K562 (cell line): Measurements from ENCODE around the gene CYFIP2. TPM values are rescaled to one million over a fixed set of nuclear protein-coding genes. Genes with fewer than 3 reads are reported as not detected.

Source experiments
- CC2D1A ChIP-seq: fragments of 450-650 bp; IDR thresholded peaks from 2 replicates; pipeline ENCODE4 v1.6.1; 2017; ENCODE audit warnings: mild to moderate bottlenecking
- HMBOX1 ChIP-seq: sonication (generic); IDR thresholded peaks from 2 replicates; pipeline ENCODE4 v1.6.1; 2016
- SAFB2 ChIP-seq: fragments of 200-400 bp; formaldehyde crosslinking; IDR thresholded peaks from 2 replicates; pipeline ENCODE4 v1.6.1; 2018; ENCODE audit warnings: borderline replicate concordance, low read length, low read depth, moderate library complexity; ENCODE audit not compliant: severe bottlenecking
- THAP12 ChIP-seq: fragments of 250-450 bp; sonication (Bioruptor Pico); IDR thresholded peaks from 2 replicates; pipeline ENCODE4 v1.9.0; 2021; ENCODE audit warnings: mild to moderate bottlenecking, inconsistent platforms
- THRA ChIP-seq: fragments of 450-650 bp; IDR thresholded peaks from 2 replicates; pipeline ENCODE4 v1.6.1; 2017; ENCODE audit warnings: mild to moderate bottlenecking, moderate library complexity
- polyA plus RNA-seq, 8 experiments: library from polyadenylated mRNA; depleted of rRNA in 4 of 8; stranded (reverse) in 5 of 8; unstranded in 3 of 8; fragments of >200 nt; fragmentation: Nextera tagmentation in 2 of 8; fragmentation: Illumina TruSeq in 1 of 8; extraction: Ambion mirVana in 2 of 8; extraction: Trizol in 1 of 8; gene quantifications; 2 replicates each; pipeline versions ENCODE4 v1.2.1 to v1.2.3, GENCODE V29; 2011 to 2014; ENCODE audit warnings: inconsistent platforms in 1 of 8, missing spikeins in 1 of 8
- total RNA-seq, 7 experiments: library from RNA; depleted of rRNA in 6 of 7; stranded (reverse); fragments of >200 nt in 6 of 7; fragmentation: Illumina TruSeq in 2 of 7; extraction: Trizol in 2 of 7; gene quantifications; 2 replicates each; pipeline versions ENCODE4 v1.2.1 to v1.2.3, GENCODE V29; 2011 to 2021; ENCODE audit warnings: low replicate concordance in 1 of 7

CYFIP2 gene
- total and polyA plus RNA-seq, 9 of the 15 experiments (the other 6 are each of a cell fraction or from before 2014, with no cell fraction given), result 0.76 to 2.9 (median 1.4) TPM; not detected in 1

GRCh38 chr5:157221959-157222358 is 44.0 kb upstream of the CYFIP2 start (continued):
- TF ChIP-seq HMBOX1 (no peak), SAFB2 (no peak), CC2D1A (no peak), THRA (no peak), THAP12 (CRISPR knock-in tag) (no peak)
- TF ChIP-seq, all 486 proteins: peak for 0
